SK-N-SH treated with all-trans-retinoic acid at 6 μM for 48 hours (cell line): ENCODE data around the gene NECTIN3.

ENCODE experiments used
- ARNTL ChIP-seq: fragments of 450-650 bp; formaldehyde crosslinking; IDR thresholded peaks from 2 replicates; pipeline ENCODE4 v1.5.0; 2020; ENCODE audit warnings: low read depth, mild to moderate bottlenecking, moderate library complexity, borderline replicate concordance
- CREB5 ChIP-seq: fragments of 250-450 bp; sonication (Bioruptor Pico); IDR thresholded peaks from 2 replicates; pipeline ENCODE4 v1.5.1; 2020; ENCODE audit warnings: low read depth, mild to moderate bottlenecking, moderate library complexity
- OSR1 ChIP-seq: fragments of 250-450 bp; sonication (Bioruptor Pico); IDR thresholded peaks from 2 replicates; pipeline ENCODE4 v1.8.0; 2022; ENCODE audit warnings: moderate library complexity, mild to moderate bottlenecking, inconsistent platforms
- SNAI2 ChIP-seq: fragments of 250-450 bp; sonication (Bioruptor Pico); IDR thresholded peaks from 2 replicates; pipeline ENCODE4 v1.5.0; 2020; ENCODE audit warnings: mild to moderate bottlenecking, moderate library complexity
- TCF4 ChIP-seq: fragments of 250-450 bp; sonication (Bioruptor Pico); IDR thresholded peaks from 2 replicates; pipeline ENCODE4 v1.8.0; 2021; ENCODE audit warnings: mild to moderate bottlenecking, moderate library complexity, borderline replicate concordance
- TOX ChIP-seq: fragments of 250-450 bp; sonication (Bioruptor Pico); IDR thresholded peaks from 2 replicates; pipeline ENCODE4 v1.8.0; 2021; ENCODE audit warnings: mild to moderate bottlenecking, moderate library complexity, borderline replicate concordance
- ZC3H10 ChIP-seq: fragments of 250-450 bp; sonication (Bioruptor Pico); IDR thresholded peaks from 2 replicates; pipeline ENCODE4 v1.5.1; 2021; ENCODE audit warnings: mild to moderate bottlenecking, moderate library complexity
- ZFP30 ChIP-seq: fragments of 450-650 bp; formaldehyde crosslinking; IDR thresholded peaks from 2 replicates; pipeline ENCODE4 v1.5.0; 2022; ENCODE audit warnings: mild to moderate bottlenecking, moderate library complexity
- ZNF8 ChIP-seq: fragments of 450-650 bp; formaldehyde crosslinking; IDR thresholded peaks from 2 replicates; pipeline ENCODE4 v1.5.0; 2020; ENCODE audit warnings: mild to moderate bottlenecking, moderate library complexity

- TF ChIP-seq SNAI2 = no peak
- TF ChIP-seq ZC3H10 = no peak
- TF ChIP-seq TOX (CRISPR knock-in tag) = no peak
- no peak for TF ChIP-seq ZFP30 (CRISPR knock-in tag)
- TF ChIP-seq ARNTL (CRISPR knock-in tag) = no peak
- no peak for TF ChIP-seq ZNF8
- TF ChIP-seq CREB5 = no peak
- no peak for TF ChIP-seq OSR1 (CRISPR knock-in tag)
- no peak; the same call in 1 of the 2 replicates for TF ChIP-seq TCF4
Measured at GRCh38 chr3:111071257-111072030, at the start of gene NECTIN3.
